Trophoblast cell (in vitro differentiated cells and primary cell): ENCODE results near the gene MAP1B.

ENCODE experiments used
- DNase-seq, 2 donors: peaks; one replicate each; pipeline ENCODE4 v3.0.0-alpha.2; 2016
- H2AFZ ChIP-seq: 2 replicates; pipeline ENCODE4 v1.6.1; 2013; ENCODE audit warnings: low read length, moderate library complexity, mild to moderate bottlenecking; ENCODE audit not compliant: insufficient read depth, poor library complexity
- H2AK5ac ChIP-seq: 2 replicates; pipeline ENCODE4 v1.6.1; 2013; ENCODE audit warnings: mild to moderate bottlenecking, low read length
- H2BK120ac ChIP-seq: 2 replicates; pipeline ENCODE4 v1.6.1; 2013; ENCODE audit warnings: low read length, mild to moderate bottlenecking, moderate library complexity; ENCODE audit not compliant: insufficient read depth, poor library complexity
- H2BK12ac ChIP-seq: 2 replicates; pipeline ENCODE4 v1.6.1; 2013; ENCODE audit warnings: mild to moderate bottlenecking, low read length, moderate library complexity
- H2BK5ac ChIP-seq: 2 replicates; pipeline ENCODE4 v1.6.1; 2013; ENCODE audit warnings: low read length, low read depth, moderate library complexity, mild to moderate bottlenecking; ENCODE audit not compliant: poor library complexity
- H3K14ac ChIP-seq: 2 replicates; pipeline ENCODE4 v1.6.1; 2013; ENCODE audit warnings: mild to moderate bottlenecking, low read length
- H3K18ac ChIP-seq: 2 replicates; pipeline ENCODE4 v1.6.1; 2013; ENCODE audit warnings: mild to moderate bottlenecking, low read length
- H3K23ac ChIP-seq: 2 replicates; pipeline ENCODE4 v1.6.1; 2013; ENCODE audit warnings: low read length
- H3K27ac ChIP-seq: 2 replicates; pipeline ENCODE4 v1.5.1; 2013; ENCODE audit warnings: low read depth, mild to moderate bottlenecking, inconsistent platforms, low read length, moderate library complexity
- H3K27me3 ChIP-seq: 2 replicates; pipeline ENCODE4 v1.6.1; 2013; ENCODE audit warnings: inconsistent platforms, mild to moderate bottlenecking, low read length, moderate library complexity; ENCODE audit not compliant: insufficient read depth
- H3K36me3 ChIP-seq, 2 experiments: 1 replicate in 1 of 2; 2 replicates in 1 of 2; pipeline ENCODE4 v1.6.1; 2013; ENCODE audit warnings: low read length in 2 of 2, mild to moderate bottlenecking in 2 of 2, moderate library complexity in 1 of 2; ENCODE audit not compliant: insufficient read depth in 2 of 2, control insufficient read depth in 1 of 2
- H3K4ac ChIP-seq: 2 replicates; pipeline ENCODE4 v1.6.1; 2013; ENCODE audit warnings: low read depth, mild to moderate bottlenecking, low read length, moderate library complexity
- H3K4me1 ChIP-seq, 2 experiments: 1 replicate in 1 of 2; 2 replicates in 1 of 2; pipeline ENCODE4 v1.6.1; 2013; ENCODE audit warnings: low read length in 2 of 2, mild to moderate bottlenecking in 2 of 2, moderate library complexity in 1 of 2; ENCODE audit not compliant: insufficient read depth in 2 of 2, control insufficient read depth in 1 of 2
- H3K4me2 ChIP-seq: 2 replicates; pipeline ENCODE4 v1.6.1; 2013; ENCODE audit warnings: inconsistent platforms, mild to moderate bottlenecking, low read length, moderate library complexity
- H3K4me3 ChIP-seq: 2 replicates; pipeline ENCODE4 v1.5.1; 2013; ENCODE audit warnings: mild to moderate bottlenecking, low read depth, low read length, inconsistent platforms
- H3K79me1 ChIP-seq: one replicate; pipeline ENCODE4 v1.6.1; 2013; ENCODE audit warnings: low read length
- H3K79me2 ChIP-seq: 2 replicates; pipeline ENCODE4 v1.6.1; 2013; ENCODE audit warnings: low read length, mild to moderate bottlenecking; ENCODE audit not compliant: control insufficient read depth, insufficient read depth, poor library complexity
- H3K9ac ChIP-seq: 2 replicates; pipeline ENCODE4 v1.6.1; 2013; ENCODE audit warnings: mild to moderate bottlenecking, low read length
- H3K9me3 ChIP-seq: 2 replicates; pipeline ENCODE4 v1.6.1; 2013; ENCODE audit warnings: low read depth, mild to moderate bottlenecking, control low read depth, inconsistent platforms, low read length; ENCODE audit not compliant: insufficient read depth
- H4K12ac ChIP-seq: 2 replicates; pipeline ENCODE4 v1.6.1; 2013; ENCODE audit warnings: low read depth, mild to moderate bottlenecking, low read length, moderate library complexity
- H4K8ac ChIP-seq: 2 replicates; pipeline ENCODE4 v1.6.1; 2013; ENCODE audit warnings: low read depth, mild to moderate bottlenecking, low read length, moderate library complexity
- H4K91ac ChIP-seq: one replicate; pipeline ENCODE4 v1.6.1; 2013; ENCODE audit warnings: low read depth, mild to moderate bottlenecking, low read length, moderate library complexity
- WGBS: extraction: QIAGEN DNeasy Blood & Tissue Kit; methylation state at CpG from one replicate; pipeline ENCODE4 v1.1.7; 2013; ENCODE audit warnings: missing lambda C conversion rate; ENCODE audit not compliant: insufficient read length, insufficient coverage; ENCODE audit errors: extremely low coverage; 5-methylcytosine and 5-hydroxymethylcytosine counted together

MAP1B gene

DNA sequence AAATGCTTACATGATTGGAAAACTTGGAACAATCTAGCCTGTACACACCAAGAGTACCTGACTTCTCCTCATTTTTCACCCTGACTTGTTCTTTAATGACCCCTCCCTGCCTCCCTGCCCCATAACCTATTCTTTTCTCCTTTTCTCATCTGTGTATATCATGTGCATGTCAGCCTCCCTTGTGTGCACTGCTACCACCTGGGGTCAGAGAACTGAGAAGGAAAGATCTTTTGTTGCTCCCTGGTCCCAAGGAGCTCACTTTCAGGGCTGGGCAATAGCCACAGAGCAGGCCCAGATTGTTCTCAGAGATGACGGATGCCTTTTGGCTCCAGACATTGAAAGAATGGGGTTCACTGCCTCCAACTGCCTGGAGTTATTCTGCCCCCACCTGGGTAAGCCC lies 5.1 kb downstream of the MAP1B start:
- Histone ChIP-seq H3K27ac (no peak overlapping the region), H3K14ac (no peak overlapping the region), H4K12ac (no peak overlapping the region), H3K4me2 (no peak overlapping the region), H3K4me1 (peaks cover 2 to 4% of the 10 kb centered on the region in 2 experiments), H3K27me3 (no peaks in the 10 kb centered on the region), H2AFZ (no peak overlapping the region), H3K79me1 (peaks cover 6% of the 10 kb centered on the region), H4K8ac (no peak overlapping the region), H2BK5ac (no peak overlapping the region), H3K9me3 (no peaks in the 10 kb centered on the region), H3K4ac (no peak overlapping the region), H3K23ac (no peak overlapping the region), H2BK12ac (no peak overlapping the region), H3K4me3 (no peak overlapping the region), H4K91ac (no peak overlapping the region), H2AK5ac (no peak overlapping the region), H3K79me2 (peaks cover 2% of the 10 kb centered on the region), H2BK120ac (no peak overlapping the region), H3K18ac (no peak overlapping the region), H3K36me3 (peaks cover 4 to 6% of the 10 kb centered on the region in 2 experiments), H3K9ac (no peak overlapping the region)
- no CpG with 5 or more reads among the region's 1 CpG for WGBS
- no peak for DNase-seq

DNA sequence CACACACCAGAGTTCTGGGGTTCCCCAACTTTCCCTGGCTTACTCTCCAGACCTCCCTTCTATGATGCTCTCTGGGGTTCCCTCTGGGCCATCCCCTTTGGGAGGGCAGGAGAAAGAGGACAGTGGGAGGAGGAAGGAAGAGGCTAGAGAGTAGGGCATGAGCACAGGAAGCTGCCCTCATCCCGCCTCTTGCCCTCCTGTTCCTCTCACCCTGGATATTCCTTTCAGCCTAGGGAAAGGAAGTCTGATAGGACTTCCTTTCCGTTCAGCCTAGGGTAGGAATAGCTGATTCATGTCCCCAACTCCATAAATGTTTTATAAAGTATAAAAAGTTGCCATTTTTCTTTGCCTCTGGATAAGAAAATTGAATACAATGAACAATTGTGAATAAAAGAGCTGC lies 7.4 kb downstream of the MAP1B start:
- no peaks in the 10 kb centered on the region for H3K79me1 ChIP-seq
- no peak overlapping the region for H3K9ac ChIP-seq
- WGBS = no CpG with 5 or more reads among the region's 2 CpGs

DNA sequence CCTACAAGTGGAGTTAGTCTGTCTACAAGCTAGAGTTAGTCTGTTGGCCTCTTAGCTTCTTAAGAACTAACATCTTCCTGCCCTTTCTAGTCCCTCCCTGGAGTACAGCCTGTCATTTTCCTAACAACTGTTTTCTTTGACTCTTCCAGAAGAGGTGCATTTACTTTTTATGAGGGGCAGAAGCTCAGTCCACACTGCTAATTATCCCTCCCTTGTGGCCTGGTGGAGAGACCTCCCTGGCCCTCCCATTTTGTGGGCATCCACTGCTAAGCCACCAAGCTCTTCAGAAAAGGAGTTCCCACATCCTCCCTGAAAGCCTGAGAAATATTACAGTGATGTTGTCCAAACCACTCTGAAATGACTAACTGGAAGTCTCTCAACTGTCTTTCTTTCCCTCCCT lies 8.0 kb downstream of the MAP1B start:
- no peak overlapping the region for H2AK5ac ChIP-seq
- H3K4me3 ChIP-seq = no peak overlapping the region
- no peak overlapping the region for H3K4me2 ChIP-seq
- no peak for DNase-seq
- H3K9ac ChIP-seq = no peak overlapping the region
- no peak overlapping the region for H4K91ac ChIP-seq
- H3K23ac ChIP-seq = no peak overlapping the region
- H3K27me3 ChIP-seq = no peaks in the 10 kb centered on the region
- H3K4me1 ChIP-seq = peaks cover 0 to 2% of the 10 kb centered on the region in 2 experiments
- no peak overlapping the region for H4K8ac ChIP-seq
- no peak overlapping the region for H3K4ac ChIP-seq
- H3K14ac ChIP-seq = no peak overlapping the region
- H2BK5ac ChIP-seq = no peak overlapping the region
- no peak overlapping the region for H4K12ac ChIP-seq
- H2BK120ac ChIP-seq = no peak overlapping the region
- H3K18ac ChIP-seq = no peak overlapping the region
- H2AFZ ChIP-seq = no peak overlapping the region
- H2BK12ac ChIP-seq = no peak overlapping the region
- no peaks in the 10 kb centered on the region for H3K79me1 ChIP-seq
- H3K27ac ChIP-seq = no peak overlapping the region
- peaks cover 2 to 9% of the 10 kb centered on the region in 2 experiments for H3K36me3 ChIP-seq
- no peaks in the 10 kb centered on the region for H3K9me3 ChIP-seq
- peaks cover under 1% of the 10 kb centered on the region for H3K79me2 ChIP-seq

More for the DNA sequence above, 7.4 kb downstream of the MAP1B start:
- Histone ChIP-seq H4K91ac (no peak overlapping the region), H3K4me2 (no peak overlapping the region), H2AK5ac (no peak overlapping the region), H3K79me2 (peaks cover 2% of the 10 kb centered on the region), H2BK120ac (no peak overlapping the region), H3K23ac (peak overlapping the region; percentile 48), H3K4ac (no peak overlapping the region), H2AFZ (no peak overlapping the region), H2BK12ac (no peak overlapping the region), H3K4me3 (no peak overlapping the region), H4K8ac (no peak overlapping the region), H3K4me1 (peaks cover 0 to 4% of the 10 kb centered on the region in 2 experiments), H3K9me3 (no peaks in the 10 kb centered on the region), H3K27me3 (no peaks in the 10 kb centered on the region), H3K36me3 (peaks cover 4 to 9% of the 10 kb centered on the region in 2 experiments), H3K14ac (no peak overlapping the region), H2BK5ac (no peak overlapping the region), H4K12ac (no peak overlapping the region), H3K27ac (no peak overlapping the region), H3K18ac (no peak overlapping the region)
- DNase-seq = no peak

DNA sequence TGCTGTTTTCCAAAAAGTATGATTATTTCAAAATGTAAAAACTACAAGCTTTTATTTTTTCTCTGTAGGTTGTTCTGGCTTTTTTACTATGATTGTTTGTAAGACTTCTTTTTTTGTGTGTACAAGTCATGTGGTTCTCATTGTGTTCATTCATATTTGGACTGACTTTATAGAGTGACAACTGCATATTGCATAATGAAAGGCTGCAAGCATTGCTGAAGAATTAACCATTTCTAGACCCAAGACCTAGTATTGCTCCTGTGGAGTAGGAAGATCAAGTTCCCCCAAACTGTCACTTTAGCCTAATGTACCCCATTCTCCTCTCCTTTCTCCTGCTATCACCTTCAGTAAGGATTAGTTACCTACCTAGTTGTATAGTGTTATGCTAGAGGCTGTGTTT lies 10.0 kb downstream of the MAP1B start:
- Histone ChIP-seq H3K36me3 (peaks cover 0 to 9% of the 10 kb centered on the region in 2 experiments), H2BK5ac (no peak overlapping the region), H3K18ac (no peak overlapping the region), H3K79me1 (no peaks in the 10 kb centered on the region), H2BK120ac (no peak overlapping the region), H3K4me2 (no peak overlapping the region), H3K27me3 (no peaks in the 10 kb centered on the region), H3K9ac (no peak overlapping the region), H3K23ac (no peak overlapping the region), H4K8ac (no peak overlapping the region), H3K4ac (no peak overlapping the region), H2AFZ (no peak overlapping the region), H2BK12ac (no peak overlapping the region), H4K91ac (no peak overlapping the region), H3K27ac (no peak overlapping the region), H3K9me3 (no peaks in the 10 kb centered on the region), H3K4me3 (no peak overlapping the region), H3K79me2 (no peaks in the 10 kb centered on the region), H4K12ac (no peak overlapping the region), H3K4me1 (no peaks in the 10 kb centered on the region), H2AK5ac (no peak overlapping the region), H3K14ac (no peak overlapping the region)
- DNase-seq = no peak
